A549 (cell line): ENCODE results near the gene BRD1.

Experiments
- CTCF ChIP-seq: fragments of >200 bp; sonication (Bioruptor Twin); formaldehyde crosslinking; IDR thresholded peaks from 3 replicates; pipeline ENCODE4 v1.5.1; 2016
- MAX ChIP-seq: IDR thresholded peaks from 2 replicates; pipeline ENCODE4 v1.6.1; 2012
- SMC3 ChIP-seq: fragments of >200 bp; sonication (Bioruptor Twin); formaldehyde crosslinking; IDR thresholded peaks from 3 replicates; pipeline ENCODE4 v1.6.1; 2018; ENCODE audit warnings: inconsistent platforms
- ZFP36 ChIP-seq: fragments of 450-650 bp; IDR thresholded peaks from 2 replicates; pipeline ENCODE4 v1.6.1; 2014; ENCODE audit warnings: borderline replicate concordance; ENCODE audit not compliant: partially characterized antibody
- ZSCAN20 ChIP-seq: fragments of 250-450 bp; sonication (Bioruptor Pico); IDR thresholded peaks from 2 replicates; pipeline ENCODE4 v1.8.0; 2022; ENCODE audit warnings: mild to moderate bottlenecking, moderate library complexity

GRCh38 chr22:49792107-49792506 is 35.6 kb downstream of the BRD1 start:
- TF ChIP-seq CTCF: no peak
- TF ChIP-seq ZSCAN20 (CRISPR knock-in tag): no peak
- TF ChIP-seq MAX: no peak
- TF ChIP-seq ZFP36: no peak
- TF ChIP-seq SMC3: no peak
